MM.1S (cell line): ENCODE results near the gene FAF1.

Source experiments
- DNase-seq: peaks from one replicate; pipeline ENCODE4 v3.0.0-alpha.2; 2015
- H2AFZ ChIP-seq: fragments of 300-600 bp; sonication (generic); 2 replicates; pipeline ENCODE4 v1.6.0; 2016; ENCODE audit warnings: antibody characterized with exemption, low read length
- H3F3A ChIP-seq: fragments of 300-600 bp; sonication (generic); 2 replicates; pipeline ENCODE4 v1.6.1; 2016; ENCODE audit warnings: mild to moderate bottlenecking, antibody characterized with exemption, low read length, moderate library complexity, mixed read lengths; ENCODE audit not compliant: insufficient read depth
- H3K27ac ChIP-seq: fragments of 300-600 bp; sonication (generic); 2 replicates; pipeline ENCODE4 v1.5.1; 2016; ENCODE audit warnings: mild to moderate bottlenecking, low read length
- H3K27me3 ChIP-seq: fragments of 300-600 bp; sonication (generic); replicated peaks from 2 replicates; pipeline ENCODE4 v1.6.0; 2016; ENCODE audit warnings: low read length; ENCODE audit not compliant: insufficient read depth
- H3K36me3 ChIP-seq: fragments of 300-600 bp; sonication (generic); replicated peaks from 2 replicates; pipeline ENCODE4 v1.6.1; 2016; ENCODE audit warnings: mild to moderate bottlenecking, low read length, mixed read lengths; ENCODE audit not compliant: insufficient read depth
- H3K4me1 ChIP-seq: fragments of 300-600 bp; sonication (generic); 2 replicates; pipeline ENCODE4 v1.6.1; 2016; ENCODE audit warnings: low read length, mixed read lengths
- H3K4me2 ChIP-seq: fragments of 300-600 bp; sonication (generic); 2 replicates; pipeline ENCODE4 v1.6.0; 2016; ENCODE audit warnings: low read depth, low read length
- H3K4me3 ChIP-seq: fragments of 300-600 bp; sonication (generic); 2 replicates; pipeline ENCODE4 v1.5.1; 2016; ENCODE audit warnings: low read length, mixed read lengths
- H3K79me2 ChIP-seq: fragments of 300-600 bp; sonication (generic); 2 replicates; pipeline ENCODE4 v1.6.1; 2016; ENCODE audit warnings: mixed run types, low read length, mixed read lengths
- H3K9ac ChIP-seq: fragments of 300-600 bp; sonication (generic); 2 replicates; pipeline ENCODE4 v1.6.1; 2016; ENCODE audit warnings: low read length, mixed read lengths
- H3K9me2 ChIP-seq: fragments of 300-600 bp; sonication (generic); replicated peaks from 2 replicates; pipeline ENCODE4 v1.6.1; 2016; ENCODE audit warnings: mild to moderate bottlenecking, low read length, mixed read lengths; ENCODE audit not compliant: insufficient read depth
- H3K9me3 ChIP-seq: fragments of 300-600 bp; sonication (generic); replicated peaks from 2 replicates; pipeline ENCODE4 v1.6.1; 2016; ENCODE audit warnings: mild to moderate bottlenecking, low read length, mixed read lengths; ENCODE audit not compliant: insufficient read depth
- H4K20me1 ChIP-seq: fragments of 300-600 bp; sonication (generic); 2 replicates; pipeline ENCODE4 v1.6.1; 2016; ENCODE audit warnings: mild to moderate bottlenecking, low read length, moderate library complexity, mixed read lengths; ENCODE audit not compliant: insufficient read depth
- CTCF ChIP-seq: fragments of 300-600 bp; sonication (generic); IDR thresholded peaks from 2 replicates; pipeline ENCODE4 v1.5.1; 2016; ENCODE audit warnings: antibody characterized with exemption, low read length, mixed read lengths
- EZH2 ChIP-seq: fragments of 300-600 bp; sonication (generic); optimal IDR thresholded peaks from 2 replicates; pipeline ENCODE3; 2017; ENCODE audit warnings: low read depth, mild to moderate bottlenecking, antibody characterized with exemption, low read length, mixed read lengths
- EZH2phosphoT487 ChIP-seq: fragments of 300-600 bp; sonication (generic); IDR thresholded peaks from 2 replicates; pipeline ENCODE4 v1.6.1; 2018; ENCODE audit warnings: antibody characterized with exemption, low read length

FAF1 gene

GRCh38 chr1:50667272-50667671 is 292.8 kb downstream of the FAF1 start:
- Histone ChIP-seq H3K27me3 (no peaks in the 10 kb centered on the region), H3K27ac (no peak overlapping the region), H3K9me2 (no peaks in the 10 kb centered on the region), H3K9ac (no peak overlapping the region), H3K9me3 (no peaks in the 10 kb centered on the region), H3K36me3 (no peaks in the 10 kb centered on the region), H4K20me1 (no peaks in the 10 kb centered on the region), H3K79me2 (no peaks in the 10 kb centered on the region), H3K4me2 (no peak overlapping the region), H3F3A (no peaks in the 10 kb centered on the region), H2AFZ (no peak overlapping the region), H3K4me3 (no peak overlapping the region), H3K4me1 (no peaks in the 10 kb centered on the region)
- TF ChIP-seq EZH2phosphoT487 (no peak), EZH2 (no peak), CTCF (no peak)
- DNase-seq: no peak

GRCh38 chr1:50666849-50667248 is 293.2 kb downstream of the FAF1 start:
- Histone ChIP-seq H3K36me3 (no peaks in the 10 kb centered on the region), H3K4me1 (no peaks in the 10 kb centered on the region), H3K9me2 (no peaks in the 10 kb centered on the region), H3K79me2 (no peaks in the 10 kb centered on the region), H3K9me3 (no peaks in the 10 kb centered on the region), H3F3A (no peaks in the 10 kb centered on the region), H3K27ac (no peak overlapping the region), H3K4me2 (no peak overlapping the region), H3K27me3 (no peaks in the 10 kb centered on the region), H3K9ac (no peak overlapping the region), H4K20me1 (no peaks in the 10 kb centered on the region), H2AFZ (no peak overlapping the region), H3K4me3 (no peak overlapping the region)
- DNase-seq: no peak
- no peak for TF ChIP-seq EZH2phosphoT487
- TF ChIP-seq CTCF: no peak
- no peak for TF ChIP-seq EZH2

GRCh38 chr1:50665413-50665812 is 294.7 kb downstream of the FAF1 start:
- no peaks in the 10 kb centered on the region for H3K9me3 ChIP-seq
- no peaks in the 10 kb centered on the region for H4K20me1 ChIP-seq
- no peak overlapping the region for H2AFZ ChIP-seq
- no peak for DNase-seq
- no peaks in the 10 kb centered on the region for H3K27me3 ChIP-seq
- H3K36me3 ChIP-seq: no peaks in the 10 kb centered on the region
- no peaks in the 10 kb centered on the region for H3K9me2 ChIP-seq
- no peaks in the 10 kb centered on the region for H3K4me1 ChIP-seq
- H3K79me2 ChIP-seq: no peaks in the 10 kb centered on the region
- H3K27ac ChIP-seq: no peak overlapping the region
- no peak for TF ChIP-seq CTCF
- no peak for TF ChIP-seq EZH2phosphoT487
- no peak for TF ChIP-seq EZH2
- no peaks in the 10 kb centered on the region for H3F3A ChIP-seq
- H3K4me3 ChIP-seq: no peak overlapping the region
- H3K4me2 ChIP-seq: no peak overlapping the region
- H3K9ac ChIP-seq: no peak overlapping the region
